Urothelium cell line (cell line): ENCODE results near the gene WDR45B.
A peak's percentile ranks its signal among the peaks of the same experiment; 100 is the strongest.

ENCODE experiments used
- DNase-seq: peaks from one replicate; pipeline ENCODE4 v3.0.0; 2011; ENCODE audit warnings: low spot score, mixed read lengths
- FAIRE-seq: peaks from 2 replicates; lab custom pipeline; 2011; peaks lifted over from hg19 to GRCh38; lab: Jason Lieb, UNC

Gene WDR45B

GRCh38 chr17:82602986-82603710 is 45.1 kb downstream of the WDR45B start:
- no peak for FAIRE-seq

GRCh38 chr17:82602487-82602886 is 45.8 kb downstream of the WDR45B start:
- no peak for FAIRE-seq

More at GRCh38 chr17:82602986-82603710, 45.1 kb downstream of the WDR45B start:
- no peak for DNase-seq

GRCh38 chr17:82601447-82602000 is 46.7 kb downstream of the WDR45B start:
- no peak for DNase-seq
- FAIRE-seq = no peak

More at GRCh38 chr17:82602487-82602886, 45.8 kb downstream of the WDR45B start:
- no peak for DNase-seq

- DNase-seq = no peak
- no peak for FAIRE-seq
Observed at GRCh38 chr17:82600731-82601446, 47.4 kb downstream of the WDR45B start.

GRCh38 chr17:82599674-82600661 is 48.3 kb downstream of the WDR45B start:
- FAIRE-seq (no peak), DNase-seq (no peak)

- FAIRE-seq (peak; percentile 76), DNase-seq (no peak)
Observed at GRCh38 chr17:82598256-82599119, 49.8 kb downstream of the WDR45B start.

- no peak for DNase-seq
- peak; percentile 67 for FAIRE-seq
Observed at GRCh38 chr17:82596837-82597672, 51.2 kb downstream of the WDR45B start.

GRCh38 chr17:82596296-82596695 is 51.9 kb downstream of the WDR45B start:
- DNase-seq = no peak
- no peak for FAIRE-seq

GRCh38 chr17:82595893-82596292 is 52.4 kb downstream of the WDR45B start:
- no peak for DNase-seq
- FAIRE-seq = no peak

GRCh38 chr17:82594571-82594970 is 53.7 kb downstream of the WDR45B start:
- DNase-seq (no peak), FAIRE-seq (no peak)

- DNase-seq (no peak), FAIRE-seq (no peak)
Observed at GRCh38 chr17:82593590-82594087, 54.6 kb downstream of the WDR45B start.

GRCh38 chr17:82592767-82593589 is 55.3 kb downstream of the WDR45B start:
- FAIRE-seq (no peak), DNase-seq (peak; percentile 62)

- peak; percentile 13 for FAIRE-seq
- DNase-seq = no peak
Observed at GRCh38 chr17:82592289-82592766, 55.9 kb downstream of the WDR45B start.

- peak; percentile 5 for FAIRE-seq
Observed at GRCh38 chr17:82590881-82591539, 57.2 kb downstream of the WDR45B start.

GRCh38 chr17:82590216-82590615 is 58.0 kb downstream of the WDR45B start:
- DNase-seq (no peak), FAIRE-seq (no peak)

More at GRCh38 chr17:82590881-82591539, 57.2 kb downstream of the WDR45B start:
- no peak for DNase-seq

- FAIRE-seq = no peak
- DNase-seq = no peak
Observed at GRCh38 chr17:82589851-82590180, 58.4 kb downstream of the WDR45B start.
